Liver (tissue), 9 donors: Measurements from ENCODE around the gene ZNF493. TPM values are rescaled to one million over a fixed set of nuclear protein-coding genes. Genes with fewer than 3 reads are reported as not detected.
A peak's percentile ranks its signal among the peaks of the same experiment; 100 is the strongest.

Experiments used
- DNase-seq: peaks from one replicate; pipeline ENCODE4 v3.0.0-alpha.2; 2017; ENCODE audit warnings: low spot score
- H3K27ac ChIP-seq, 2 donors: one replicate each; pipeline ENCODE4 v1.7.0; 2013; ENCODE audit warnings: inconsistent platforms in 2 of 2, low read length in 2 of 2, control low read depth in 1 of 2, low read depth in 1 of 2, mild to moderate bottlenecking in 1 of 2
- H3K27me3 ChIP-seq, 4 donors: one replicate each; pipeline versions ENCODE4 v1.6.1 to v1.7.0; 2013; ENCODE audit warnings: low read length in 3 of 4, inconsistent platforms in 1 of 4, mild to moderate bottlenecking in 1 of 4, moderate library complexity in 1 of 4; ENCODE audit not compliant: control insufficient read depth in 4 of 4, insufficient read depth in 4 of 4
- H3K36me3 ChIP-seq, 4 donors: one replicate each; pipeline versions ENCODE4 v1.6.1 to v1.7.0; 2013; ENCODE audit warnings: low read length in 3 of 4, mild to moderate bottlenecking in 3 of 4, low read depth in 1 of 4, moderate library complexity in 1 of 4; ENCODE audit not compliant: control insufficient read depth in 4 of 4, insufficient read depth in 3 of 4
- H3K4me1 ChIP-seq, 4 donors: one replicate each; pipeline versions ENCODE4 v1.6.1 to v1.7.0; 2013; ENCODE audit warnings: low read length in 3 of 4, mild to moderate bottlenecking in 3 of 4, moderate library complexity in 1 of 4; ENCODE audit not compliant: control insufficient read depth in 4 of 4, insufficient read depth in 4 of 4
- H3K4me3 ChIP-seq, 3 donors: one replicate each; pipeline versions ENCODE4 v1.6.1 to v1.7.0; 2013; ENCODE audit warnings: low read length in 3 of 3, control low read depth in 1 of 3, low read depth in 1 of 3, mild to moderate bottlenecking in 1 of 3
- H3K9ac ChIP-seq, 2 donors: one replicate each; pipeline ENCODE4 v1.7.0; 2013; ENCODE audit warnings: low read length in 2 of 2, mild to moderate bottlenecking in 2 of 2, moderate library complexity in 2 of 2, control low read depth in 1 of 2, low read depth in 1 of 2
- H3K9me3 ChIP-seq, 4 donors: one replicate each; pipeline versions ENCODE4 v1.6.1 to v1.7.0; 2013; ENCODE audit warnings: low read length in 3 of 4; ENCODE audit not compliant: control insufficient read depth in 4 of 4
- CTCF ChIP-seq: fragments of 150-350 bp; IDR thresholded peaks from 2 replicates; pipeline ENCODE4 v1.5.1; 2017; ENCODE audit warnings: improper control_type of control experiment, low read depth, low read length; ENCODE audit not compliant: missing input control
- EGR1 ChIP-seq, 2 donors: IDR thresholded peaks; 2 replicates each; pipeline ENCODE4 v1.6.1; 2016 to 2018; ENCODE audit warnings: antibody characterized with exemption in 2 of 2, low read depth in 2 of 2
- FOXA1 ChIP-seq: IDR thresholded peaks from 2 replicates; pipeline ENCODE4 v1.6.1; 2016; ENCODE audit warnings: antibody characterized with exemption
- GABPA ChIP-seq, 2 donors: IDR thresholded peaks in 1 of 2; conservative IDR thresholded peaks in 1 of 2; 2 replicates each; pipeline ENCODE4 v1.6.1; 2016; ENCODE audit warnings: antibody characterized with exemption in 2 of 2, mild to moderate bottlenecking in 1 of 2, moderate library complexity in 1 of 2
- HNF4A ChIP-seq, 2 donors: conservative IDR thresholded peaks; 2 replicates each; pipeline ENCODE4 v1.6.1; 2016; ENCODE audit warnings: antibody characterized with exemption in 2 of 2, mild to moderate bottlenecking in 2 of 2
- JUND ChIP-seq, 2 donors: IDR thresholded peaks; 2 replicates each; pipeline ENCODE4 v1.6.1; 2016; ENCODE audit warnings: antibody characterized with exemption in 2 of 2
- MAX ChIP-seq: IDR thresholded peaks from 2 replicates; pipeline ENCODE4 v1.6.1; 2016; ENCODE audit warnings: antibody characterized with exemption
- NR2F2 ChIP-seq: IDR thresholded peaks from 2 replicates; pipeline ENCODE4 v1.6.1; 2016; ENCODE audit warnings: antibody characterized with exemption
- RAD21 ChIP-seq, 2 donors: IDR thresholded peaks; 2 replicates each; pipeline ENCODE4 v1.6.1; 2016; ENCODE audit warnings: antibody characterized with exemption in 2 of 2, mild to moderate bottlenecking in 2 of 2
- REST ChIP-seq: IDR thresholded peaks from 2 replicates; pipeline ENCODE4 v1.6.1; 2016; ENCODE audit warnings: antibody characterized with exemption, mild to moderate bottlenecking
- SP1 ChIP-seq: IDR thresholded peaks from 2 replicates; pipeline ENCODE4 v1.6.1; 2018; ENCODE audit warnings: antibody characterized with exemption, mild to moderate bottlenecking
- TAF1 ChIP-seq: conservative IDR thresholded peaks from 2 replicates; pipeline ENCODE4 v1.6.1; 2016; ENCODE audit warnings: antibody characterized with exemption, mild to moderate bottlenecking
- YY1 ChIP-seq: IDR thresholded peaks from 2 replicates; pipeline ENCODE4 v1.6.1; 2016; ENCODE audit warnings: antibody characterized with exemption, mild to moderate bottlenecking
- ZBTB33 ChIP-seq: IDR thresholded peaks from 2 replicates; pipeline ENCODE4 v1.6.1; 2016; ENCODE audit warnings: antibody characterized with exemption
- WGBS: extraction: QIAGEN DNeasy Blood & Tissue Kit; methylation state at CpG from one replicate; pipeline ENCODE4 v1.1.7; 2013; 5-methylcytosine and 5-hydroxymethylcytosine counted together
- polyA plus RNA-seq, 2 donors: library from polyadenylated mRNA; stranded (reverse) in 1 of 2; unstranded in 1 of 2; fragments of 200-250 nt in 1 of 2; fragments of >200 nt in 1 of 2; fragmentation: Nextera tagmentation in 1 of 2; extraction: Ambion mirVana in 1 of 2; gene quantifications; one replicate each; pipeline versions ENCODE4 v1.2.1 to v1.2.3, GENCODE V29; 2013 to 2015
- total RNA-seq, 2 donors: library from RNA; depleted of rRNA; stranded (reverse); fragments of >200 nt; gene quantifications; one replicate each; pipeline ENCODE4 v1.2.3, GENCODE V29; 2014
- donor health status: healthy.
- donor health status: healthy.
- donor health status: healthy.
- donor health status: healthy.
- donor health status: healthy.

The ZNF493 gene
- total and polyA plus RNA-seq, 4 donors: 1.2 to 15.4 (median 9.6) TPM

GRCh38 chr19:21462540-21462939 is 65.6 kb downstream of the ZNF493 start:
- 94% methylated on average over 16 of the region's 16 CpGs for WGBS
- H3K9me3 ChIP-seq: peaks cover 0 to 15% (median 8%) of the 10 kb centered on the region in 4 donors
- no peaks in the 10 kb centered on the region for H3K27me3 ChIP-seq
- no peak for DNase-seq
- H3K4me1 ChIP-seq: no peaks in the 10 kb centered on the region
- TF ChIP-seq YY1: no peak
- TF ChIP-seq MAX: no peak
- TF ChIP-seq NR2F2: no peak
- TF ChIP-seq RAD21 (IDR thresholded peaks at IDR 0.05): no peak
- TF ChIP-seq EGR1 (IDR thresholded peaks at IDR 0.05; ENCODE audit: low read depth in 2 of 2): no peak
- TF ChIP-seq ZBTB33: no peak
- TF ChIP-seq CTCF: no peak
- no peak for TF ChIP-seq SP1
- TF ChIP-seq JUND (IDR thresholded peaks at IDR 0.05): no peak
- no peak for TF ChIP-seq GABPA (IDR thresholded peaks at IDR 0.05 in 1 of 2, conservative IDR thresholded peaks at IDR 0.05 in 1 of 2)
- TF ChIP-seq HNF4A (conservative IDR thresholded peaks at IDR 0.05): no peak
- TF ChIP-seq TAF1: no peak
- no peak for TF ChIP-seq REST
- no peak for TF ChIP-seq FOXA1
- H3K36me3 ChIP-seq: no peaks in the 10 kb centered on the region
- no peak overlapping the region for H3K27ac ChIP-seq
- H3K9ac ChIP-seq: no peak overlapping the region
- no peak overlapping the region for H3K4me3 ChIP-seq

- peak; percentile 74 for DNase-seq
- Histone ChIP-seq H3K36me3 (no peaks in the 10 kb centered on the region), H3K4me1 (no peaks in the 10 kb centered on the region), H3K9me3 (peaks cover 0 to 12% (median 6%) of the 10 kb centered on the region in 4 donors), H3K4me3 (peak overlapping the region in 1 of 3 donors; percentile 28), H3K27ac (no peak overlapping the region), H3K27me3 (no peaks in the 10 kb centered on the region), H3K9ac (no peak overlapping the region)
- TF ChIP-seq ZBTB33: no peak
- TF ChIP-seq HNF4A (conservative IDR thresholded peaks at IDR 0.05): no peak
- TF ChIP-seq SP1: no peak
- TF ChIP-seq JUND (IDR thresholded peaks at IDR 0.05): no peak
- TF ChIP-seq TAF1: no peak
- TF ChIP-seq FOXA1: no peak
- TF ChIP-seq EGR1 (IDR thresholded peaks at IDR 0.05; ENCODE audit: low read depth in 2 of 2): no peak
- 6% methylated on average over 38 of the region's 38 CpGs for WGBS
Measured at GRCh38 chr19:21463449-21464105, 66.6 kb downstream of the ZNF493 start.
